ENCODE measurements around the gene CCDC88B. TPM values are rescaled to one million over a fixed set of nuclear protein-coding genes. Genes with fewer than 3 reads are reported as not detected.

Gene CCDC88B
- total and polyA plus RNA-seq, 2 experiments from 2014 or later: 6.8 to 12.1 TPM

- peaks cover 100% of the 10 kb centered on the region for H3K27me3 ChIP-seq (ENCODE audit: insufficient read depth)
- Mint-ChIP-seq H3K4me3 (no peak overlapping the region), H3K27ac (no peak overlapping the region), H3K27me3 (ENCODE audit: insufficient read depth, low read depth, poor library complexity) (peaks cover 93% of the 10 kb centered on the region), H3K4me1 (peaks cover 14% of the 10 kb centered on the region), H3K9me3 (no peaks in the 10 kb centered on the region; the same call in 1 of the 3 replicates), H3K36me3 (ENCODE audit: low read depth) (no peaks in the 10 kb centered on the region; the same call in 2 of the 3 replicates)
- no peaks in the 10 kb centered on the region for H3K79me2 ChIP-seq (replicated peaks; ENCODE audit: insufficient read depth)
- ATAC-seq: no peak
- peaks cover 22% of the 10 kb centered on the region for H3F3A ChIP-seq (replicated peaks; ENCODE audit: low read depth)
- H3K36me3 ChIP-seq (ENCODE audit: insufficient read depth): no peaks in the 10 kb centered on the region
- H3K9me2 ChIP-seq (ENCODE audit: insufficient read depth): no peaks in the 10 kb centered on the region
- no peak overlapping the region for H3K27ac ChIP-seq (ENCODE audit: low read depth)
- no peak overlapping the region for H2AFZ ChIP-seq
- no peak for DNase-seq (ENCODE audit: low spot score)
- peaks cover 7% of the 10 kb centered on the region; the same call in 1 of the 2 replicates for H3K4me1 ChIP-seq (ENCODE audit: insufficient read depth)
- no peak overlapping the region for H3K4me3 ChIP-seq
- peaks cover 16% of the 10 kb centered on the region for H4K20me1 ChIP-seq (replicated peaks; ENCODE audit: insufficient read depth)
- TF ChIP-seq ETS1 (IDR thresholded peaks at IDR 0.05) (no peak), NANOG (IDR thresholded peaks at IDR 0.05; ENCODE audit: borderline replicate concordance) (no peak), EZH2 (IDR thresholded peaks at IDR 0.05; ENCODE audit: low read depth, unreplicated experiment) (no peak), EZH2phosphoT487 (IDR thresholded peaks at IDR 0.05; ENCODE audit: unreplicated experiment) (no peak), ZNF331 (CRISPR knock-in tag; IDR thresholded peaks at IDR 0.05; ENCODE audit: low read depth) (no peak), ZNF114 (CRISPR knock-in tag; IDR thresholded peaks at IDR 0.05) (no peak), CREB1 (CRISPR knock-in tag; IDR thresholded peaks at IDR 0.05; ENCODE audit: low read depth) (no peak), ZNF462 (CRISPR knock-in tag; IDR thresholded peaks at IDR 0.05) (no peak), JUNB (IDR thresholded peaks at IDR 0.05; ENCODE audit: unreplicated experiment) (no peak), POLR2AphosphoS5 (IDR thresholded peaks at IDR 0.05; ENCODE audit: low read depth) (no peak), CTCF (conservative IDR thresholded peaks at IDR 0.05; ENCODE audit: low read depth in 2 of 2) (no peak), STAT1 (IDR thresholded peaks at IDR 0.05; ENCODE audit: unreplicated experiment) (no peak), REST (IDR thresholded peaks at IDR 0.05; ENCODE audit: unreplicated experiment) (no peak)
- H3K4me2 ChIP-seq: no peak overlapping the region
Measured at GRCh38 chr11:64295760-64296159, 44.2 kb upstream of the CCDC88B start.
